Prostate gland (tissue), 2 donors: Measurements from ENCODE around the gene LGI4.

Experiments
- CTCF ChIP-seq, 4 experiments: fragments of 200-600 bp in 2 of 4; fragments of 450-650 bp in 2 of 4; sonication (generic) in 2 of 4; IDR thresholded peaks; 1 replicate in 3 of 4; 2 replicates in 1 of 4; pipeline ENCODE4 v1.5.1; 2016 to 2019; ENCODE audit warnings: antibody characterized with exemption in 4 of 4, mild to moderate bottlenecking in 2 of 4, moderate library complexity in 2 of 4
- POLR2A ChIP-seq: fragments of 450-650 bp; IDR thresholded peaks from one replicate; pipeline ENCODE4 v1.6.1; 2016; ENCODE audit warnings: antibody characterized with exemption, mild to moderate bottlenecking

DNA sequence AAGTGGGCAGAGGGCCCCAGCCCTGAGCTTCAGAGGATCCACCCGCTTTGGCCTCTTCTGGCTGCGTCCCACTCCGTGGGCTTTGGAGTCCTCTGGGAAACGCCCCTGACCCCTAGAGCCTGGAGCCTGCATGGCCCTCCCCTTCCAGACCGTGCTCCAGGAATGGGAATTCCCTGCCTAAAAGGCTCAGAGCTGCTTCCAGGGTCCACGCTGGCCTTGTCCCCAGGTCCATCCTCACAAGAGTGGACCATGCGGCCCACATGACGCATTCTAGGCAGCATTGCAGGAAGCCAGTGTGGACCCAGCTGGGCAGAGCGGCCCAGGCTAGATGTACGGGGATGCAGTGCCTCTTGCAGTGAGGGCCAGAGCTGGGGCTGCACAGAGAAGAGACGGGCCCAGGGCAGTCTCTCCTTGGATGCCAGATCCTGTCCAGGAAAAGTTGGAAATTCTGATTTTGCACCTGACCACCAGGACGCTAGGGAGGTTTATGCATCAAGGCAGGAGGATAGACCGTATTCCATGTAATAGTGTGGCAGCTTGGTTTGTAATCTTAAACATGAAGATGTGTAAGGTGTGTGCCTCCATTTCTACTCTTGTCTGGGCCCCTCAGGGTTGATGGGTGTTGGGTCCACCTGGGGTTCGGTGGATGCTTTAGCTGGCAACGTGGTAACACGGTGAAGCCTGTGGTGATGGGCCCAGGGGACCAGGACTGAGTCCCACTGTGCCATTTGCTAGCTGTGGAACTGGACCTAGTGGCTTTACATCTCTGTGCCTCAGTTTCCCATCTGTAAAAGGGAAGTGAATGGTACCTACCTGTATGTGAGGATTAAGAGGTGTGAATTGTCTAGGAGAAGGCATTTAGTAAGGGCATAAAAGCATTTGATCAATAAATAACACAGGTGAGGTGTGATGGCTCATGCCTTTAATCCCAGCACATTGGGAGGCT is 34.0 kb downstream of the LGI4 start:
- TF ChIP-seq CTCF (IDR thresholded peaks at IDR 0.05) (no peak), POLR2A (no peak)
